Measurements from ENCODE around the gene LST1.

- TF ChIP-seq, protein P1, sequence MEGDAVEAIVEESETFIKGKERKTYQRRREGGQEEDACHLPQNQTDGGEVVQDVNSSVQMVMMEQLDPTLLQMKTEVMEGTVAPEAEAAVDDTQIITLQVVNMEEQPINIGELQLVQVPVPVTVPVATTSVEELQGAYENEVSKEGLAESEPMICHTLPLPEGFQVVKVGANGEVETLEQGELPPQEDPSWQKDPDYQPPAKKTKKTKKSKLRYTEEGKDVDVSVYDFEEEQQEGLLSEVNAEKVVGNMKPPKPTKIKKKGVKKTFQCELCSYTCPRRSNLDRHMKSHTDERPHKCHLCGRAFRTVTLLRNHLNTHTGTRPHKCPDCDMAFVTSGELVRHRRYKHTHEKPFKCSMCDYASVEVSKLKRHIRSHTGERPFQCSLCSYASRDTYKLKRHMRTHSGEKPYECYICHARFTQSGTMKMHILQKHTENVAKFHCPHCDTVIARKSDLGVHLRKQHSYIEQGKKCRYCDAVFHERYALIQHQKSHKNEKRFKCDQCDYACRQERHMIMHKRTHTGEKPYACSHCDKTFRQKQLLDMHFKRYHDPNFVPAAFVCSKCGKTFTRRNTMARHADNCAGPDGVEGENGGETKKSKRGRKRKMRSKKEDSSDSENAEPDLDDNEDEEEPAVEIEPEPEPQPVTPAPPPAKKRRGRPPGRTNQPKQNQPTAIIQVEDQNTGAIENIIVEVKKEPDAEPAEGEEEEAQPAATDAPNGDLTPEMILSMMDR (IDR thresholded peaks at IDR 0.05), result no peak
- TF ChIP-seq POLR2AphosphoS5 (IDR thresholded peaks at IDR 0.05) (no peak), EP300 (IDR thresholded peaks at IDR 0.05) (no peak), POLR2A (IDR thresholded peaks at IDR 0.05; ENCODE audit: low read depth) (no peak)
Measured at GRCh38 chr6:31569861-31570536, 16.1 kb upstream of the LST1 start.

Measured in esophagus muscularis mucosa (tissue), 4 donors.